GM13977 (cell line): ENCODE data around the gene PNLIPRP2.

Experiments used
- DNase-seq: peaks from one replicate; pipeline ENCODE4 v3.0.0; 2012; ENCODE audit warnings: low spot score
- CTCF ChIP-seq: IDR thresholded peaks from 2 replicates; pipeline ENCODE4 v1.5.1; 2012; ENCODE audit warnings: mild to moderate bottlenecking, control low read depth; ENCODE audit not compliant: insufficient read depth; ENCODE audit errors: extremely low read depth, missing control alignments
- in situ Hi-C: fragments of 300-500 bp; cut with MboI; formaldehyde crosslinking; loops from one replicate; pipeline ENCODE4 v1.12.0; 2022; ENCODE audit warnings: low sequenced_read_pairs, low pct_unique_long_range_greater_than_20kb, mixed read lengths, inconsistent platforms; ENCODE audit not compliant: unreplicated experiment

PNLIPRP2 gene

GRCh38 chr10:116672891-116673290, 52.1 kb downstream of the PNLIPRP2 start:
- in situ Hi-C loops: no loop called here

GRCh38 chr10:116673866-116674265, 53.1 kb downstream of the PNLIPRP2 start:
- in situ Hi-C loops: no loop called here
- TF ChIP-seq CTCF: no peak
- DNase-seq: no peak

More at GRCh38 chr10:116672891-116673290, 52.1 kb downstream of the PNLIPRP2 start:
- no peak for DNase-seq
- no peak for TF ChIP-seq CTCF

- TF ChIP-seq CTCF: no peak
- no peak for DNase-seq
- in situ Hi-C loops: loop anchor here (25.0 kb wide), 1 partner anchor 487 kb away; no protein-coding TSS in a partner anchor
Measured at GRCh38 chr10:116674901-116675423, 54.2 kb downstream of the PNLIPRP2 start.

- DNase-seq: no peak
- TF ChIP-seq CTCF: no peak
- in situ Hi-C loops: loop anchor here (25.0 kb wide), 1 partner anchor 486 kb away; no protein-coding TSS in a partner anchor
Measured at GRCh38 chr10:116676118-116676517, 55.4 kb downstream of the PNLIPRP2 start.

- no peak for DNase-seq
- TF ChIP-seq CTCF: no peak
- in situ Hi-C loops: loop anchor here (25.0 kb wide), 1 partner anchor 486 kb away; no protein-coding TSS in a partner anchor
Measured at GRCh38 chr10:116676633-116677032, 55.9 kb downstream of the PNLIPRP2 start.

GRCh38 chr10:116679351-116679750, 58.6 kb downstream of the PNLIPRP2 start:
- in situ Hi-C loops: loop anchor here (25.0 kb wide), 1 partner anchor 483 kb away; no protein-coding TSS in a partner anchor
- no peak for TF ChIP-seq CTCF
- no peak for DNase-seq
